ENCODE measurements around the gene PPCDC.

GRCh38 chr15:75002398-75002797 is 21.0 kb upstream of the PPCDC start:
- TF ChIP-seq CTCF (IDR thresholded peaks at IDR 0.05): no peak
- no peak for TF ChIP-seq POLR2AphosphoS5 (IDR thresholded peaks at IDR 0.05)
- no peak for TF ChIP-seq EP300 (IDR thresholded peaks at IDR 0.05)
- no peak for TF ChIP-seq POLR2A (IDR thresholded peaks at IDR 0.05)

Measured in upper lobe of left lung (tissue), 4 donors.